NT2/D1 (cell line): ENCODE results near the gene NMT2.
"Not testable (repeated sequence)": the region's sequence is repeated elsewhere in the genome, so short reads cannot be mapped to it uniquely, and the experiment has no call there.

Experiments
- DNase-seq: peaks from one replicate; pipeline ENCODE4 v3.0.0-alpha.2; 2011; ENCODE audit warnings: low read depth, low spot score
- H3K27me3 ChIP-seq: 2 replicates; pipeline ENCODE4 v1.6.0; 2011; ENCODE audit warnings: mild to moderate bottlenecking; ENCODE audit not compliant: insufficient read length, insufficient read depth
- H3K36me3 ChIP-seq: 2 replicates; pipeline ENCODE4 v1.6.1; 2011; ENCODE audit warnings: mild to moderate bottlenecking, low read length, mixed read lengths; ENCODE audit not compliant: insufficient read depth, insufficient read length
- H3K4me1 ChIP-seq: 2 replicates; pipeline ENCODE4 v1.5.1; 2011; ENCODE audit not compliant: insufficient read depth, insufficient read length
- H3K4me3 ChIP-seq: 2 replicates; pipeline ENCODE4 v1.5.1; 2011; ENCODE audit warnings: low read depth; ENCODE audit not compliant: insufficient read length
- H3K9ac ChIP-seq: 2 replicates; pipeline ENCODE4 v1.6.0; 2011; ENCODE audit warnings: low read depth; ENCODE audit not compliant: insufficient read length
- H3K9me3 ChIP-seq: 2 replicates; pipeline ENCODE4 v1.5.1; 2011; ENCODE audit warnings: mild to moderate bottlenecking, low read length; ENCODE audit not compliant: insufficient read depth
- SUZ12 ChIP-seq: IDR thresholded peaks from 2 replicates; pipeline ENCODE4 v1.6.1; 2011; ENCODE audit not compliant: insufficient read length, insufficient read depth; ENCODE audit errors: extremely low read depth
- YY1 ChIP-seq: IDR thresholded peaks from 2 replicates; pipeline ENCODE4 v1.6.1; 2011; ENCODE audit not compliant: insufficient read length, insufficient read depth
- ZNF274 ChIP-seq: IDR thresholded peaks from 2 replicates; pipeline ENCODE4 v1.6.1; 2011; ENCODE audit warnings: mild to moderate bottlenecking, low read depth, low read length

NMT2 gene

GRCh38 chr10:15208221-15208620, 39.7 kb upstream of the NMT2 start:
- TF ChIP-seq SUZ12 (no peak), ZNF274 (no peak), YY1 (no peak)
- Histone ChIP-seq H3K27me3 (no peaks in the 10 kb centered on the region), H3K4me3 (no peak overlapping the region), H3K9me3 (no peaks in the 10 kb centered on the region), H3K9ac (no peak overlapping the region), H3K36me3 (peaks cover 44% of the 10 kb centered on the region), H3K4me1 (no peaks in the 10 kb centered on the region)
- DNase-seq, result no peak

- not testable (repeated sequence) for DNase-seq, H3K4me1 ChIP-seq, H3K9ac ChIP-seq
These were observed 38.9 kb upstream of the NMT2 start for GRCh38 chr10:15207410-15207809.

GRCh38 chr10:15202639-15203038, 34.1 kb upstream of the NMT2 start:
- TF ChIP-seq ZNF274 (no peak), YY1 (no peak), SUZ12 (no peak)

More at GRCh38 chr10:15207410-15207809, 38.9 kb upstream of the NMT2 start:
- not testable (repeated sequence) for H3K4me3 ChIP-seq, H3K9me3 ChIP-seq, H3K27me3 ChIP-seq
- peaks cover 36% of the 10 kb centered on the region for H3K36me3 ChIP-seq

GRCh38 chr10:15202301-15202621, 33.8 kb upstream of the NMT2 start:
- H3K9ac ChIP-seq, DNase-seq, H3K4me1 ChIP-seq, H3K9me3 ChIP-seq, H3K4me3 ChIP-seq, H3K27me3 ChIP-seq, H3K36me3 ChIP-seq: not testable (repeated sequence)

More at GRCh38 chr10:15202639-15203038, 34.1 kb upstream of the NMT2 start:
- Histone ChIP-seq H3K9ac (no peak overlapping the region), H3K9me3 (no peaks in the 10 kb centered on the region), H3K4me3 (no peak overlapping the region), H3K27me3 (no peaks in the 10 kb centered on the region), H3K36me3 (peaks cover 6% of the 10 kb centered on the region), H3K4me1 (no peaks in the 10 kb centered on the region)
- DNase-seq, result no peak

GRCh38 chr10:15201589-15202300, 33.3 kb upstream of the NMT2 start:
- no peaks in the 10 kb centered on the region for H3K4me1 ChIP-seq
- DNase-seq, result no peak
- H3K9ac ChIP-seq, result no peak overlapping the region
- no peaks in the 10 kb centered on the region for H3K9me3 ChIP-seq
- H3K27me3 ChIP-seq, result no peaks in the 10 kb centered on the region
- H3K4me3 ChIP-seq, result no peak overlapping the region
- peaks cover 4% of the 10 kb centered on the region for H3K36me3 ChIP-seq
- TF ChIP-seq ZNF274 (no peak), SUZ12 (no peak), YY1 (no peak)

- Histone ChIP-seq H3K4me1 (no peaks in the 10 kb centered on the region), H3K9ac (no peak overlapping the region), H3K9me3 (no peaks in the 10 kb centered on the region), H3K36me3 (no peaks in the 10 kb centered on the region), H3K4me3 (no peak overlapping the region), H3K27me3 (no peaks in the 10 kb centered on the region)
- TF ChIP-seq SUZ12, result no peak
- TF ChIP-seq ZNF274, result no peak
- no peak for TF ChIP-seq YY1
- peak; percentile 11 for DNase-seq
These were observed 32.1 kb upstream of the NMT2 start for GRCh38 chr10:15200626-15201025.

GRCh38 chr10:15197911-15198310, 29.4 kb upstream of the NMT2 start:
- no peak for DNase-seq
- no peaks in the 10 kb centered on the region for H3K9me3 ChIP-seq
- H3K4me3 ChIP-seq, result no peak overlapping the region
- no peaks in the 10 kb centered on the region for H3K4me1 ChIP-seq
- no peaks in the 10 kb centered on the region for H3K27me3 ChIP-seq
- H3K9ac ChIP-seq, result no peak overlapping the region
- TF ChIP-seq SUZ12 (no peak), YY1 (no peak), ZNF274 (no peak)
- H3K36me3 ChIP-seq, result no peaks in the 10 kb centered on the region

GRCh38 chr10:15197276-15197675, 28.8 kb upstream of the NMT2 start:
- Histone ChIP-seq H3K9me3 (no peaks in the 10 kb centered on the region), H3K4me3 (no peak overlapping the region), H3K27me3 (no peaks in the 10 kb centered on the region), H3K4me1 (no peaks in the 10 kb centered on the region), H3K9ac (no peak overlapping the region), H3K36me3 (no peaks in the 10 kb centered on the region)
- TF ChIP-seq YY1 (no peak), SUZ12 (no peak), ZNF274 (no peak)
- DNase-seq, result no peak
